GM23338 (cell line): ENCODE data around the gene LYPLAL1.

Source experiments
- ETS1 ChIP-seq: IDR thresholded peaks from 2 replicates; pipeline ENCODE4 v1.6.1; 2016; ENCODE audit warnings: antibody characterized with exemption
- EZH2 ChIP-seq: fragments of 200-600 bp; sonication (generic); IDR thresholded peaks from one replicate; pipeline ENCODE4 v1.8.0; 2017; ENCODE audit warnings: antibody characterized with exemption, mild to moderate bottlenecking, low read depth; ENCODE audit not compliant: unreplicated experiment
- JUNB ChIP-seq: IDR thresholded peaks from one replicate; pipeline ENCODE4 v1.6.1; 2016; ENCODE audit warnings: antibody characterized with exemption; ENCODE audit not compliant: unreplicated experiment
- POLR2AphosphoS5 ChIP-seq: IDR thresholded peaks from 2 replicates; pipeline ENCODE4 v1.6.1; 2016; ENCODE audit warnings: antibody characterized with exemption, low read depth
- REST ChIP-seq: IDR thresholded peaks from one replicate; pipeline ENCODE4 v1.6.1; 2018; ENCODE audit warnings: antibody characterized with exemption; ENCODE audit not compliant: unreplicated experiment
- TF ChIP-seq, protein P1 (sequence below), 2 experiments: fragments of 200-600 bp in 1 of 2; sonication (generic) in 1 of 2; conservative IDR thresholded peaks; 2 replicates each; pipeline versions ENCODE4 v1.5.1 to v1.6.1; 2016 to 2017; ENCODE audit warnings: antibody characterized with exemption in 2 of 2, low read depth in 2 of 2, mild to moderate bottlenecking in 2 of 2, moderate library complexity in 1 of 2

GRCh38 chr1:219220945-219221344, 47.3 kb downstream of the LYPLAL1 start:
- TF ChIP-seq EZH2 (no peak), POLR2AphosphoS5 (no peak), JUNB (no peak), REST (no peak), ETS1 (no peak)
- TF ChIP-seq, protein P1, sequence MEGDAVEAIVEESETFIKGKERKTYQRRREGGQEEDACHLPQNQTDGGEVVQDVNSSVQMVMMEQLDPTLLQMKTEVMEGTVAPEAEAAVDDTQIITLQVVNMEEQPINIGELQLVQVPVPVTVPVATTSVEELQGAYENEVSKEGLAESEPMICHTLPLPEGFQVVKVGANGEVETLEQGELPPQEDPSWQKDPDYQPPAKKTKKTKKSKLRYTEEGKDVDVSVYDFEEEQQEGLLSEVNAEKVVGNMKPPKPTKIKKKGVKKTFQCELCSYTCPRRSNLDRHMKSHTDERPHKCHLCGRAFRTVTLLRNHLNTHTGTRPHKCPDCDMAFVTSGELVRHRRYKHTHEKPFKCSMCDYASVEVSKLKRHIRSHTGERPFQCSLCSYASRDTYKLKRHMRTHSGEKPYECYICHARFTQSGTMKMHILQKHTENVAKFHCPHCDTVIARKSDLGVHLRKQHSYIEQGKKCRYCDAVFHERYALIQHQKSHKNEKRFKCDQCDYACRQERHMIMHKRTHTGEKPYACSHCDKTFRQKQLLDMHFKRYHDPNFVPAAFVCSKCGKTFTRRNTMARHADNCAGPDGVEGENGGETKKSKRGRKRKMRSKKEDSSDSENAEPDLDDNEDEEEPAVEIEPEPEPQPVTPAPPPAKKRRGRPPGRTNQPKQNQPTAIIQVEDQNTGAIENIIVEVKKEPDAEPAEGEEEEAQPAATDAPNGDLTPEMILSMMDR (conservative IDR thresholded peaks at IDR 0.05; ENCODE audit: low read depth in 2 of 2): no peak
